GM18507 (cell line): ENCODE data around the gene NDUFA11.
"Not testable (repeated sequence)": the region's sequence is repeated elsewhere in the genome, so short reads cannot be mapped to it uniquely, and the experiment has no call there.

Experiments
- DNase-seq: peaks from one replicate; pipeline ENCODE4 v3.0.0; 2011; ENCODE audit warnings: low read depth; ENCODE audit not compliant: insufficient read length; ENCODE audit errors: extremely low spot score
- FAIRE-seq: peaks from 2 replicates; lab custom pipeline; 2011; peaks lifted over from hg19 to GRCh38; lab: Jason Lieb, UNC

NDUFA11 gene

GRCh38 chr19:5867201-5868136 is 36.1 kb downstream of the NDUFA11 start:
- FAIRE-seq (no peak), DNase-seq (no peak)

- DNase-seq: no peak
- FAIRE-seq: no peak
Observed at GRCh38 chr19:5865772-5866171, 37.8 kb downstream of the NDUFA11 start.

GRCh38 chr19:5864725-5865486 is 38.7 kb downstream of the NDUFA11 start:
- DNase-seq: no peak
- FAIRE-seq: no peak

GRCh38 chr19:5864013-5864720 is 39.4 kb downstream of the NDUFA11 start:
- no peak for FAIRE-seq

GRCh38 chr19:5863030-5863665 is 40.4 kb downstream of the NDUFA11 start:
- DNase-seq: no peak
- no peak for FAIRE-seq

More at GRCh38 chr19:5864013-5864720, 39.4 kb downstream of the NDUFA11 start:
- no peak for DNase-seq

GRCh38 chr19:5857203-5858081 is 46.1 kb downstream of the NDUFA11 start:
- no peak for DNase-seq
- no peak for FAIRE-seq

- DNase-seq, FAIRE-seq: not testable (repeated sequence)
Observed at GRCh38 chr19:5855151-5855550, 48.4 kb downstream of the NDUFA11 start.

- not testable (repeated sequence) for DNase-seq, FAIRE-seq
Observed at GRCh38 chr19:5854121-5854520, 49.5 kb downstream of the NDUFA11 start.

- no peak for DNase-seq
- FAIRE-seq: no peak
Observed at GRCh38 chr19:5851302-5851701, 52.3 kb downstream of the NDUFA11 start, which contains the start of gene FUT3. FUT3 (minus strand) TSS chr19:5851449.

GRCh38 chr19:5850743-5851293 is 52.8 kb downstream of the NDUFA11 start:
- DNase-seq (no peak), FAIRE-seq (no peak)

- FAIRE-seq (no peak), DNase-seq (no peak)
Observed at GRCh38 chr19:5850189-5850588, 53.4 kb downstream of the NDUFA11 start.

GRCh38 chr19:5848621-5849020 is 55.0 kb downstream of the NDUFA11 start:
- FAIRE-seq, DNase-seq: not testable (repeated sequence)

GRCh38 chr19:5847846-5848245 is 55.7 kb downstream of the NDUFA11 start:
- FAIRE-seq, DNase-seq: not testable (repeated sequence)
